ENCODE data around the gene KCNE1.

- no peak for TF ChIP-seq EP300 (IDR thresholded peaks at IDR 0.05)
- TF ChIP-seq CTCF (IDR thresholded peaks at IDR 0.05), result peak; percentile 48 to 51
Measured at GRCh38 chr21:34544032-34544496, 32.1 kb upstream of the KCNE1 start.
